ENCODE data around the gene PITRM1. TPM values are rescaled to one million over a fixed set of nuclear protein-coding genes. Genes with fewer than 3 reads are reported as not detected.

Gene PITRM1
- total RNA-seq, 1 donor = 84.6 TPM

DNA sequence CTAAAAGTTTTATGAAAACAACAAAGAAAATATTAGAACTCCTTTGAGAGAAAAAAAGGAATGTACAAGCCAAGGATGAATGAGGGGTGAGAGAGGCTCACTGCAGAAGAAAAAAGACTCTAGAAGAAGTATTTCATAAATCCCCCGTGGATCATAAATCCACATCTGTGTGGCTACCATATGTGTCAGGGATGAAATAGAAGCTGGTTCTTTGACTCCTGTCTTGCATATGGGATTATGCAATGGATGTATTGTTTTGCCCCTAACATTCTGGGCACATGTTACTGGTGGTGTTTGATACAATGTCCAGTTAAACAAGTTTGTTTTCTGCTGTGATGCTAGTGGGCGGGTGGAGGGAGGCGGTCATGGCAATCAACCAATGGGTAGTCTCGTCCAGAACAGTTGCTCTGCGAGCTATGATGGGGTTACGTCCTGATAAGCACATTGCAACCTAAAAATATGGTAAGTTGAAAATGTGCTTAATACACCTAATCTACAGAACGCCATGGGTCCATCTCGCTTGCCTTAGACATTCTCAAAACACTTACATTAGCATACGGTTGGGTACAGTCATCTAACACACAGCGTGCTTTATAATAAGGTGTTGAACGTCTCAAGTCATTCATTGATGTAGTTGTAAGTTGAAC lies 34.1 kb upstream of the PITRM1 start:
- no peak for TF ChIP-seq CTCF (IDR thresholded peaks at IDR 0.05; ENCODE audit: insufficient read depth, low read depth, low read length)
- peak; percentile 22 for DNase-seq (ENCODE audit: low read depth)

DNA sequence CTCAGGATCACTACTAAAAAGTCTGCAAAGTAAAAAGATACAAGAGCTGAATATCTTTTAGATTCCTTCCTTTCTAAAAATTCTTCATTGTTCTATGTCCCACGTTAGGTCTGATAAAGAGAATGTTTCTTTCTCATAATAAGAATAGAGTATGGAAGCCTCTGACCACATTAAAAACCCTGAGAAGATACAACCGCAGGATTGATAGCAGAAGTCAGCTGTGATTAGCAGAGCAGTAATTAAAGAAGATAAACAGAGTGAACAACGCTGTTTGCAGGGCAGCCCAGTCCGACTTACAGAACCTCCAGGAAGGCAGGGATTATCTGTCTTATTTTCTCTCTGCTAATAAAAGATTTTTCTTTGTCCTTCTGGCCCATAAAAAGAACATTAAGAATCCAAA lies 31.4 kb upstream of the PITRM1 start:
- DNase-seq (ENCODE audit: low read depth) = peak; percentile 42
- no peak for TF ChIP-seq CTCF (IDR thresholded peaks at IDR 0.05; ENCODE audit: insufficient read depth, low read depth, low read length)
- no peak overlapping the region for H3K4me3 ChIP-seq (ENCODE audit: low read depth, low read length)

More for the DNA sequence above, 34.1 kb upstream of the PITRM1 start:
- no peak overlapping the region for H3K4me3 ChIP-seq (ENCODE audit: low read depth, low read length)

DNA sequence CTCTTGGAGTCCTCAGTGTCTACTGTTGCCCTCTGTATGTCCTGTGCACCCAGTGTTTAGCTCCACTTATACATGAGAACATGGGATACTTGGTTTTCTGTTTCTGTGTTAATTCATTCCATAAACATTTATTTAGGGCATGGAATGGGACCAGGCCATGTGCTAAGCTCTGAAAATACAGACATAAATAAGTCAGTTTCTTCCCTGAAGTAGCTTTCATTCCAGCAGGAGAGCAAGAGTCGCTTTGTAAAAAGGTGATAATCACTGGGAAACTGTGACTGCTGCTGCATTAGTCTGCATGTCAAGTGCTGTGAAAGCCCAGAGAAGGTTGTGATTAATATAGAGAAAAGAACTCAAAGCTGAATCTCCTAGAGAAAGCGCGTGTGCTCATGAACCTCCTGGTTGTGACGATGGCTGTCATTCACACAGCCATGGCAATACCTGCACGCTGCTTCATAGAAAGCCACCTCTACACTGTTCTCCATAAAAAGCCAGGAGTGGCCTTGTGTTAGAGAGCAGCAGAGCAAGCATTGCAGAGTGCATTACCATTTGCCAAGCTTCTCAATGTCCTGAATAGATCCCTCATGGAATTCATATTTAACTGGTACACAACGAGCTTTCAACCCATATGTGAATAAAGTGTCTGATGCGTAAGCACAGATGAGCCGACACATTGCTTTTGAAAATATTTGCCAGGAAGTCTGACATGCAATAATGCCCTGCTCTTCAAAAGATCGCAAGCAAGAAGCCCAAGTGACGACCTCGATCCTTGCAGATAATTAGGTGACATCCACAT lies 30.6 kb upstream of the PITRM1 start:
- no peak for TF ChIP-seq CTCF (IDR thresholded peaks at IDR 0.05; ENCODE audit: insufficient read depth, low read depth, low read length)
- DNase-seq (ENCODE audit: low read depth) = no peak
- peak overlapping the region; percentile 7 for H3K4me3 ChIP-seq (ENCODE audit: low read depth, low read length)

DNA sequence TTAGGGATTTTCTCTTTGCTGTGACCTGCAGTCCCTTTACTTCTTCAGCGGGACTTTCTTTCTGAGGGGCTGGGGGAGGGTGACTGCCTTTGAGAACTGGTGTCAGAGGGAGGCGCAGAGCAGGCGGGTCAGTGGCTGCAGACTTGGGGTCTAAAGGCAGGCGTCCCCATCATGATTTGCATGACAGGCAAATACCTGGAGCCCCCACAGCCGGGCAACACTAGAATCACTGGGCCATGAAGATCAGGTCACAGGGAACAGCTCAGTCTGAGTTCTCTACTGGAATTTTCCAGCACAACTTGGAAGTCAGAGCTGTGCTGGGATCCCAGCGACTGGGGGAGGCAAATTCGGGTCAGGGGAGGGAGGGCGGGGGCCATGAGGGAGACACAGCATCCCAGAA lies 29.2 kb upstream of the PITRM1 start:
- DNase-seq (ENCODE audit: low read depth) = no peak
- no peak overlapping the region for H3K4me3 ChIP-seq (ENCODE audit: low read depth, low read length)
- TF ChIP-seq CTCF (IDR thresholded peaks at IDR 0.05; ENCODE audit: insufficient read depth, low read depth, low read length) = no peak

DNA sequence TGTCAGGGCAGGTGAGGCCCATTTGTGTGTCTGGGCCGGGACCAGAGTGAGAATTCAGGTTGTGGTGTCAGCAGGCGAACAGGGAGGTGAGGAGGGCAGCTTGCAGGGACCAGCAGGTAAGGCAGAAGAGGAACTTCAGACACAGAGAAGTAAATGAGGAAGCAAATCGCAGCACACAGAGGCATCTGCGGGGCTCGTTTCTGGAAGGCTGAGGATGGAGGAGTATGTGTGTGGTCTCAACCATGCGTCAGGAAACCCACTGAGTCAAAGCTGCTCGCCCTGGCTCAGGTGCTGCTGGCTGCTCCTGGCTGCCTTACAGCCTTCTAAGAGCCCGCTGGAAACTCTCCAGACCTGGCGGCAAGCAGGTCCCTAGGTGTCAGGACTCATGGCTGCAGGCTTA lies 26.9 kb upstream of the PITRM1 start:
- DNase-seq (ENCODE audit: low read depth) = no peak
- no peak for TF ChIP-seq CTCF (IDR thresholded peaks at IDR 0.05; ENCODE audit: insufficient read depth, low read depth, low read length)
- H3K4me3 ChIP-seq (ENCODE audit: low read depth, low read length) = no peak overlapping the region

- DNase-seq (ENCODE audit: low read depth) = no peak
- H3K4me3 ChIP-seq (ENCODE audit: low read depth, low read length) = no peak overlapping the region
- no peak for TF ChIP-seq CTCF (IDR thresholded peaks at IDR 0.05; ENCODE audit: insufficient read depth, low read depth, low read length)
Measured at GRCh38 chr10:3198900-3199299, 26.3 kb upstream of the PITRM1 start.
